ENCODE data around the gene CYP4F2. TPM values are rescaled to one million over a fixed set of nuclear protein-coding genes. Genes with fewer than 3 reads are reported as not detected.

Gene CYP4F2
- total and polyA plus RNA-seq, 2 donors from 2014 or later: 0.31 to 16.8 TPM

- FAIRE-seq (no peak), DNase-seq (no peak)
- TF ChIP-seq CTCF (IDR thresholded peaks at IDR 0.05; ENCODE audit: borderline replicate concordance, extremely low read depth, insufficient read depth): no peak
- Histone ChIP-seq H3K27ac (ENCODE audit: low read depth in 2 of 2, low read length in 2 of 2) (no peak overlapping the region), H3K9ac (ENCODE audit: low read length in 3 of 3) (no peak overlapping the region), H3K4me1 (ENCODE audit: control insufficient read depth in 2 of 3, insufficient read depth in 2 of 3, low read depth in 1 of 3, low read length in 3 of 3) (peaks cover 0 to 2% (median 0%) of the 10 kb centered on the region in 3 donors), H3K36me3 (ENCODE audit: control insufficient read depth in 2 of 3, insufficient read depth in 3 of 3, low read length in 3 of 3) (no peaks in the 10 kb centered on the region), H3K4me3 (ENCODE audit: low read length in 3 of 3) (no peak overlapping the region), H3K9me3 (ENCODE audit: control insufficient read depth in 2 of 3, insufficient read depth in 1 of 3, low read length in 3 of 3) (peaks cover 0 to 2% (median 0%) of the 10 kb centered on the region in 3 donors), H3K27me3 (ENCODE audit: control insufficient read depth, insufficient read depth, low read length) (peaks cover 4% of the 10 kb centered on the region)
- intact Hi-C loops (cut with DNase I): no loop called here
These were observed 39.9 kb upstream of the CYP4F2 start for GRCh38 chr19:15937771-15938170.

GRCh38 chr19:15936950-15937349 is 39.1 kb upstream of the CYP4F2 start:
- Histone ChIP-seq H3K27me3 (ENCODE audit: control insufficient read depth, insufficient read depth, low read length) (peaks cover 4% of the 10 kb centered on the region), H3K36me3 (ENCODE audit: control insufficient read depth in 2 of 3, insufficient read depth in 3 of 3, low read length in 3 of 3) (no peaks in the 10 kb centered on the region), H3K27ac (ENCODE audit: low read depth in 2 of 2, low read length in 2 of 2) (no peak overlapping the region), H3K4me1 (ENCODE audit: control insufficient read depth in 2 of 3, insufficient read depth in 2 of 3, low read depth in 1 of 3, low read length in 3 of 3) (peaks cover 0 to 2% (median 0%) of the 10 kb centered on the region in 3 donors), H3K9ac (ENCODE audit: low read length in 3 of 3) (no peak overlapping the region), H3K4me3 (ENCODE audit: low read length in 3 of 3) (no peak overlapping the region), H3K9me3 (ENCODE audit: control insufficient read depth in 2 of 3, insufficient read depth in 1 of 3, low read length in 3 of 3) (peaks cover 0 to 2% (median 0%) of the 10 kb centered on the region in 3 donors)
- intact Hi-C loops (cut with DNase I): no loop called here
- FAIRE-seq: no peak
- DNase-seq: no peak
- TF ChIP-seq CTCF (IDR thresholded peaks at IDR 0.05; ENCODE audit: borderline replicate concordance, extremely low read depth, insufficient read depth): no peak

- Histone ChIP-seq H3K36me3 (ENCODE audit: control insufficient read depth in 2 of 3, insufficient read depth in 3 of 3, low read length in 3 of 3) (no peaks in the 10 kb centered on the region), H3K9ac (ENCODE audit: low read length in 3 of 3) (no peak overlapping the region), H3K27me3 (ENCODE audit: control insufficient read depth, insufficient read depth, low read length) (peaks cover 6% of the 10 kb centered on the region), H3K4me3 (ENCODE audit: low read length in 3 of 3) (no peak overlapping the region), H3K27ac (ENCODE audit: low read depth in 2 of 2, low read length in 2 of 2) (no peak overlapping the region), H3K4me1 (ENCODE audit: control insufficient read depth in 2 of 3, insufficient read depth in 2 of 3, low read depth in 1 of 3, low read length in 3 of 3) (peaks cover 0 to 2% (median 0%) of the 10 kb centered on the region in 3 donors), H3K9me3 (ENCODE audit: control insufficient read depth in 2 of 3, insufficient read depth in 1 of 3, low read length in 3 of 3) (peaks cover 0 to 2% (median 0%) of the 10 kb centered on the region in 3 donors)
- intact Hi-C loops (cut with DNase I): no loop called here
- no peak for FAIRE-seq
- DNase-seq: no peak
- no peak for TF ChIP-seq CTCF (IDR thresholded peaks at IDR 0.05; ENCODE audit: borderline replicate concordance, extremely low read depth, insufficient read depth)
These were observed 38.3 kb upstream of the CYP4F2 start for GRCh38 chr19:15936173-15936572.

- intact Hi-C loops (cut with DNase I): no loop called here
- Histone ChIP-seq H3K9me3 (ENCODE audit: control insufficient read depth in 2 of 3, insufficient read depth in 1 of 3, low read length in 3 of 3) (peaks cover 0 to 2% (median 0%) of the 10 kb centered on the region in 3 donors), H3K4me1 (ENCODE audit: control insufficient read depth in 2 of 3, insufficient read depth in 2 of 3, low read depth in 1 of 3, low read length in 3 of 3) (peaks cover 0 to 2% (median 0%) of the 10 kb centered on the region in 3 donors), H3K4me3 (ENCODE audit: low read length in 3 of 3) (no peak overlapping the region), H3K27me3 (ENCODE audit: control insufficient read depth, insufficient read depth, low read length) (peaks cover 13% of the 10 kb centered on the region), H3K9ac (ENCODE audit: low read length in 3 of 3) (no peak overlapping the region), H3K27ac (ENCODE audit: low read depth in 2 of 2, low read length in 2 of 2) (no peak overlapping the region), H3K36me3 (ENCODE audit: control insufficient read depth in 2 of 3, insufficient read depth in 3 of 3, low read length in 3 of 3) (no peaks in the 10 kb centered on the region)
- TF ChIP-seq CTCF (IDR thresholded peaks at IDR 0.05; ENCODE audit: borderline replicate concordance, extremely low read depth, insufficient read depth): no peak
- DNase-seq (no peak), FAIRE-seq (no peak)
These were observed 37.4 kb upstream of the CYP4F2 start for GRCh38 chr19:15935167-15935702.
